K562 (cell line): ENCODE measurements around the gene SLC22A15. TPM values are rescaled to one million over a fixed set of nuclear protein-coding genes. Genes with fewer than 3 reads are reported as not detected.
A peak's percentile ranks its signal among the peaks of the same experiment; 100 is the strongest.

Experiments
- ATAC-seq: fragments of 200-7000 bp; cut with Tn5 transposase; 3 replicates; pipeline ENCODE4 v1.9.1; 2020; ENCODE audit warnings: moderate library complexity
- BruUV-seq: library from RNA; stranded (reverse); fragments of 400-500 nt; replicated peaks from 2 replicates; lab custom pipeline; 2021; lab: Mats Ljungman, UMichigan
- CTCF ChIA-PET: fragments of 300-600 bp; formaldehyde crosslinking; extraction: SDS; loops from one replicate; lab custom pipeline; 2021; ENCODE audit warnings: low intra/inter-chr PET ratio; lab: Yijun Ruan, JAX
- POLR2A ChIA-PET: fragments of 300-600, 350-650 bp; sonication (Branson Sonifier 250); formaldehyde crosslinking; extraction: SDS; loops from one replicate; lab custom pipeline; 2021; ENCODE audit warnings: antibody characterized with exemption, inconsistent platforms; lab: Yijun Ruan, JAX
- DNase-seq, 4 experiments: peaks; one replicate each; pipeline versions ENCODE4 v3.0.0 to v3.0.0-alpha.2; 2011 to 2018; ENCODE audit warnings: low spot score in 3 of 4, mixed read lengths in 3 of 4; ENCODE audit errors: extremely low read depth in 1 of 4
- FAIRE-seq: peaks from 2 replicates; lab custom pipeline; 2011; peaks lifted over from hg19 to GRCh38; lab: Jason Lieb, UNC
- H2AFZ ChIP-seq: 2 replicates; pipeline ENCODE4 v1.6.0; 2011; ENCODE audit warnings: low read depth, low read length, control low read depth, inconsistent platforms
- H3K27ac ChIP-seq: fragments of 200-600 bp; 3 replicates; pipeline ENCODE4 v1.8.0; 2011; ENCODE audit warnings: low read depth, mild to moderate bottlenecking, control low read depth, inconsistent platforms, low read length, moderate library complexity, mixed read lengths; ENCODE audit errors: extremely low read depth
- H3K27me3 ChIP-seq, 2 experiments: fragments of 300-600 bp in 1 of 2; 2 replicates in 1 of 2; 3 replicates in 1 of 2; pipeline versions ENCODE4 v1.6.0 to v1.8.0; 2011; ENCODE audit warnings: inconsistent platforms in 2 of 2, low read length in 2 of 2, mild to moderate bottlenecking in 1 of 2, mixed read lengths in 1 of 2, moderate library complexity in 1 of 2; ENCODE audit not compliant: control insufficient read depth in 2 of 2, insufficient read depth in 2 of 2
- H3K36me3 ChIP-seq: fragments of 300-600 bp; 3 replicates; pipeline ENCODE4 v1.8.0; 2011; ENCODE audit warnings: mild to moderate bottlenecking, low read length, inconsistent platforms; ENCODE audit not compliant: control insufficient read depth, insufficient read depth
- H3K4me1 ChIP-seq, 2 experiments: fragments of 200-600 bp in 1 of 2; replicated peaks in 1 of 2; 2 replicates in 1 of 2; 3 replicates in 1 of 2; pipeline versions ENCODE4 v1.5.1 to v1.8.0; 2011; ENCODE audit warnings: inconsistent platforms in 2 of 2, low read length in 2 of 2, mild to moderate bottlenecking in 1 of 2, mixed read lengths in 1 of 2, moderate library complexity in 1 of 2; ENCODE audit not compliant: control insufficient read depth in 2 of 2, insufficient read depth in 2 of 2
- H3K4me2 ChIP-seq: 2 replicates; pipeline ENCODE4 v1.6.1; 2011; ENCODE audit warnings: low read length, control low read depth, inconsistent platforms, mixed read lengths; ENCODE audit not compliant: insufficient read depth
- H3K4me3 ChIP-seq: fragments of 200-600 bp; sonication (generic), shearing (Covaris generic); 2 replicates; pipeline ENCODE4 v1.5.1; 2016; ENCODE audit warnings: control low read depth, inconsistent platforms
- H3K79me2 ChIP-seq: fragments of 200-600 bp; 3 replicates; pipeline ENCODE4 v1.8.0; 2011; ENCODE audit warnings: low read length, inconsistent platforms; ENCODE audit not compliant: control insufficient read depth, insufficient read depth
- H3K9ac ChIP-seq, 2 experiments: 2 replicates each; pipeline versions ENCODE4 v1.6.0 to v1.6.1; 2011; ENCODE audit warnings: low read depth in 2 of 2, low read length in 2 of 2, control low read depth in 1 of 2, inconsistent platforms in 1 of 2, mild to moderate bottlenecking in 1 of 2, mixed read lengths in 1 of 2; ENCODE audit not compliant: insufficient read depth in 1 of 2
- H3K9me1 ChIP-seq: one replicate; pipeline ENCODE4 v1.6.0; 2011; ENCODE audit warnings: inconsistent platforms, mild to moderate bottlenecking, low read length, moderate library complexity; ENCODE audit not compliant: control insufficient read depth, insufficient read depth
- H3K9me3 ChIP-seq: replicated peaks from 2 replicates; pipeline ENCODE4 v1.5.1; 2011; ENCODE audit warnings: low read depth, low read length, inconsistent platforms; ENCODE audit not compliant: control insufficient read depth, insufficient read depth
- H4K20me1 ChIP-seq: replicated peaks from 2 replicates; pipeline ENCODE4 v1.6.1; 2011; ENCODE audit warnings: low read length, inconsistent platforms, mixed read lengths; ENCODE audit not compliant: control insufficient read depth, insufficient read depth
- ADNP ChIP-seq: fragments of 200-800 bp; sonication (Bioruptor generic); IDR thresholded peaks from 2 replicates; pipeline ENCODE4 v1.6.1; 2016; ENCODE audit warnings: missing genetic modification characterization, missing compliant biosample characterization
- COPS2 ChIP-seq: fragments of 450-650 bp; conservative IDR thresholded peaks from 2 replicates; pipeline ENCODE4 v1.6.1; 2016; ENCODE audit warnings: mild to moderate bottlenecking, moderate library complexity
- DACH1 ChIP-seq: fragments of 450-650 bp; IDR thresholded peaks from 2 replicates; pipeline ENCODE4 v1.6.1; 2018; ENCODE audit not compliant: partially characterized antibody
- DMBX1 ChIP-seq: fragments of 250-450 bp; sonication (Bioruptor Pico); IDR thresholded peaks from 2 replicates; pipeline ENCODE4 v1.8.0; 2022; ENCODE audit warnings: inconsistent platforms, mild to moderate bottlenecking, moderate library complexity, borderline replicate concordance
- ELF1 ChIP-seq: fragments of 200-800 bp; sonication (Bioruptor generic); IDR thresholded peaks from 2 replicates; pipeline ENCODE4 v1.6.1; 2016; ENCODE audit warnings: missing genetic modification characterization, missing compliant biosample characterization
- FUS ChIP-seq: fragments of 200-400 bp; formaldehyde crosslinking; optimal IDR thresholded peaks from 2 replicates; pipeline ENCODE3; 2017; ENCODE audit warnings: low read depth, low read length
- MCM5 ChIP-seq: fragments of 450-650 bp; IDR thresholded peaks from 2 replicates; pipeline ENCODE4 v1.6.1; 2016; ENCODE audit warnings: low read depth
- NCOA2 ChIP-seq, 2 experiments: fragments of 450-650 bp; IDR thresholded peaks; 2 replicates each; pipeline ENCODE4 v1.6.1; 2018; ENCODE audit warnings: mild to moderate bottlenecking in 2 of 2, moderate library complexity in 1 of 2; ENCODE audit not compliant: partially characterized antibody in 2 of 2
- NFYB ChIP-seq: IDR thresholded peaks from 2 replicates; pipeline ENCODE4 v1.6.1; 2011; ENCODE audit warnings: mild to moderate bottlenecking, moderate library complexity; ENCODE audit not compliant: insufficient read length; ENCODE audit errors: extremely low read depth
- SETDB1 ChIP-seq: IDR thresholded peaks from one replicate; pipeline ENCODE4 v1.6.1; 2012; ENCODE audit warnings: low read length, control low read depth, inconsistent platforms
- SIRT6 ChIP-seq: IDR thresholded peaks from one replicate; pipeline ENCODE4 v1.6.1; 2012; ENCODE audit warnings: low read depth, mild to moderate bottlenecking, control low read depth, inconsistent platforms, low read length, moderate library complexity
- SMAD3 ChIP-seq: fragments of 450-650 bp; formaldehyde crosslinking; conservative IDR thresholded peaks from 2 replicates; pipeline ENCODE4 v1.4.0; 2020; ENCODE audit warnings: mild to moderate bottlenecking
- SRSF9 ChIP-seq: fragments of 200-400 bp; formaldehyde crosslinking; IDR thresholded peaks from 2 replicates; pipeline ENCODE4 v1.6.1; 2017; ENCODE audit warnings: low read depth, low read length, borderline replicate concordance
- STAT5A ChIP-seq: IDR thresholded peaks from 2 replicates; pipeline ENCODE4 v1.6.1; 2012; ENCODE audit warnings: low read length, inconsistent platforms, borderline replicate concordance
- WGBS: fragments of 100-300 bp; shearing (Covaris generic); methylation state at CpG from one replicate; pipeline ENCODE4 v1.1.6; 2016; ENCODE audit warnings: low coverage, mixed read lengths; ENCODE audit not compliant: insufficient coverage; ENCODE audit errors: missing lambda C conversion rate; 5-methylcytosine and 5-hydroxymethylcytosine counted together
- in situ Hi-C: fragments of 300-500 bp; cut with MboI; formaldehyde crosslinking; loops from 4 replicates; pipeline ENCODE4 v1.15.0; 2018; ENCODE audit warnings: inconsistent platforms, mixed read lengths
- intact Hi-C: fragments of 100-400 bp; cut with micrococcal nuclease; formaldehyde crosslinking; loops from 2 replicates; pipeline ENCODE4 v1.14.2; 2022
- polyA plus RNA-seq, 8 experiments: library from polyadenylated mRNA; depleted of rRNA in 4 of 8; stranded (reverse) in 5 of 8; unstranded in 3 of 8; fragments of >200 nt; fragmentation: Nextera tagmentation in 2 of 8; fragmentation: Illumina TruSeq in 1 of 8; extraction: Ambion mirVana in 2 of 8; extraction: Trizol in 1 of 8; gene quantifications; 2 replicates each; pipeline versions ENCODE4 v1.2.1 to v1.2.3, GENCODE V29; 2011 to 2014; ENCODE audit warnings: inconsistent platforms in 1 of 8, missing spikeins in 1 of 8
- total RNA-seq, 7 experiments: library from RNA; depleted of rRNA in 6 of 7; stranded (reverse); fragments of >200 nt in 6 of 7; fragmentation: Illumina TruSeq in 2 of 7; extraction: Trizol in 2 of 7; gene quantifications; 2 replicates each; pipeline versions ENCODE4 v1.2.1 to v1.2.3, GENCODE V29; 2011 to 2021; ENCODE audit warnings: low replicate concordance in 1 of 7
- TF ChIP-seq, protein P1 (sequence below): fragments of 450-650 bp; formaldehyde crosslinking; IDR thresholded peaks from 2 replicates; pipeline ENCODE4 v1.4.0; 2022; ENCODE audit warnings: missing genetic modification characterization
- TF ChIP-seq, protein P2 (sequence below), 3 experiments: fragments of 200-800 bp in 1 of 3; fragments of 250-450 bp in 1 of 3; fragments of 450-650 bp in 1 of 3; sonication (Bioruptor Pico) in 1 of 3; sonication (Bioruptor generic) in 1 of 3; formaldehyde crosslinking in 1 of 3; IDR thresholded peaks; 2 replicates each; pipeline versions ENCODE4 v1.6.1 to v1.8.0; 2016 to 2022; ENCODE audit warnings: mild to moderate bottlenecking in 2 of 3, missing genetic modification characterization in 2 of 3, missing compliant biosample characterization in 1 of 3, moderate library complexity in 1 of 3

The SLC22A15 gene
- total and polyA plus RNA-seq, 9 of the 15 experiments (the other 6 are each of a cell fraction or from before 2014, with no cell fraction given) = 0.24 to 2.7 (median 1.2) TPM

DNA sequence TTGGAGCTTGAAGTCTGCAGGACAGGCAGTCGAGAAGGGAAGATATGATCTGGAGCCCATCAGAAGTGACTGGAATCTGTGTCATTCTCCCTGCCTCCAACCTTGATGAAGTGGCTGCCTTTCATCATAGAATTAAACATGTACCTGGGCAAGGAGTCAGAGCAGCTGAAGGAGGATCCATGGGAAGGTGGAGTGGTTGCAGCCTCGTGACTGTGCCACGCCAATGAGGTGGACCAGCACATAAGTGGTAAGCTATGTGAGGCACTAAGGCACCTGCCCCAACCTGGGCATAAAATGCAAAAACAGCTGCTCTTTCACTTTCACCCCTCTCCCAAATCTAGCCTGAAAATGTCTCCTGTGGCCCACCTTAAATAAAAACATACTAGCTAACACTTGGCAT is 7.3 kb downstream of the SLC22A15 start:
- no peak for FAIRE-seq
- Histone ChIP-seq H3K79me2 (no peaks in the 10 kb centered on the region), H3K9ac (no peak overlapping the region), H3K9me3 (no peaks in the 10 kb centered on the region), H3K9me1 (no peaks in the 10 kb centered on the region)
- no peak for ATAC-seq
- 7% methylated on average over 3 of the region's 3 CpGs for WGBS
- TF ChIP-seq ADNP (tag) (no peak), SETDB1 (no peak), FUS (no peak), SIRT6 (no peak), MCM5 (no peak), DACH1 (no peak), NCOA2 (IDR thresholded peaks at IDR 0.05; ENCODE audit: partially characterized antibody in 2 of 2) (no peak), NFYB (no peak), SRSF9 (no peak), ELF1 (no peak), STAT5A (no peak), DMBX1 (CRISPR knock-in tag) (no peak), SMAD3 (CRISPR knock-in tag) (no peak), COPS2 (no peak)
- TF ChIP-seq, protein P1, sequence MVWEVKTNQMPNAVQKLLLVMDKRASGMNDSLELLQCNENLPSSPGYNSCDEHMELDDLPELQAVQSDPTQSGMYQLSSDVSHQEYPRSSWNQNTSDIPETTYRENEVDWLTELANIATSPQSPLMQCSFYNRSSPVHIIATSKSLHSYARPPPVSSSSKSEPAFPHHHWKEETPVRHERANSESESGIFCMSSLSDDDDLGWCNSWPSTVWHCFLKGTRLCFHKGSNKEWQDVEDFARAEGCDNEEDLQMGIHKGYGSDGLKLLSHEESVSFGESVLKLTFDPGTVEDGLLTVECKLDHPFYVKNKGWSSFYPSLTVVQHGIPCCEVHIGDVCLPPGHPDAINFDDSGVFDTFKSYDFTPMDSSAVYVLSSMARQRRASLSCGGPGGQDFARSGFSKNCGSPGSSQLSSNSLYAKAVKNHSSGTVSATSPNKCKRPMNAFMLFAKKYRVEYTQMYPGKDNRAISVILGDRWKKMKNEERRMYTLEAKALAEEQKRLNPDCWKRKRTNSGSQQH (CRISPR knock-in tag) = 0 out of 2 replicates have a peak, but pooled peaks have one; percentile 30
- TF ChIP-seq, protein P2, sequence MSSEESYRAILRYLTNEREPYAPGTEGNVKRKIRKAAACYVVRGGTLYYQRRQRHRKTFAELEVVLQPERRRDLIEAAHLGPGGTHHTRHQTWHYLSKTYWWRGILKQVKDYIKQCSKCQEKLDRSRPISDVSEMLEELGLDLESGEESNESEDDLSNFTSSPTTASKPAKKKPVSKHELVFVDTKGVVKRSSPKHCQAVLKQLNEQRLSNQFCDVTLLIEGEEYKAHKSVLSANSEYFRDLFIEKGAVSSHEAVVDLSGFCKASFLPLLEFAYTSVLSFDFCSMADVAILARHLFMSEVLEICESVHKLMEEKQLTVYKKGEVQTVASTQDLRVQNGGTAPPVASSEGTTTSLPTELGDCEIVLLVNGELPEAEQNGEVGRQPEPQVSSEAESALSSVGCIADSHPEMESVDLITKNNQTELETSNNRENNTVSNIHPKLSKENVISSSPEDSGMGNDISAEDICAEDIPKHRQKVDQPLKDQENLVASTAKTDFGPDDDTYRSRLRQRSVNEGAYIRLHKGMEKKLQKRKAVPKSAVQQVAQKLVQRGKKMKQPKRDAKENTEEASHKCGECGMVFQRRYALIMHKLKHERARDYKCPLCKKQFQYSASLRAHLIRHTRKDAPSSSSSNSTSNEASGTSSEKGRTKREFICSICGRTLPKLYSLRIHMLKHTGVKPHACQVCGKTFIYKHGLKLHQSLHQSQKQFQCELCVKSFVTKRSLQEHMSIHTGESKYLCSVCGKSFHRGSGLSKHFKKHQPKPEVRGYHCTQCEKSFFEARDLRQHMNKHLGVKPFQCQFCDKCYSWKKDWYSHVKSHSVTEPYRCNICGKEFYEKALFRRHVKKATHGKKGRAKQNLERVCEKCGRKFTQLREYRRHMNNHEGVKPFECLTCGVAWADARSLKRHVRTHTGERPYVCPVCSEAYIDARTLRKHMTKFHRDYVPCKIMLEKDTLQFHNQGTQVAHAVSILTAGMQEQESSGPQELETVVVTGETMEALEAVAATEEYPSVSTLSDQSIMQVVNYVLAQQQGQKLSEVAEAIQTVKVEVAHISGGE (CRISPR knock-in tag; IDR thresholded peaks at IDR 0.05) = 0 out of 6 replicates have a peak, but pooled peaks of 1 of the 3 experiments have one; percentile 54
- TF ChIP-seq, all 486 proteins: peak for 2
- in situ Hi-C loops (loop anchor here (5.0 kb wide), 2 partner anchors 176 to 376 kb away; no protein-coding TSS in a partner anchor), intact Hi-C loops (loop anchor here (10.0 kb wide), 1 partner anchor 99 kb away; no protein-coding TSS in a partner anchor)
- no peak for DNase-seq
- Histone ChIP-seq H3K4me2 (no peak overlapping the region), H3K36me3 (no peaks in the 10 kb centered on the region), H2AFZ (no peak overlapping the region), H3K4me3 (no peak overlapping the region), H4K20me1 (no peaks in the 10 kb centered on the region), H3K27ac (no peak overlapping the region), H3K4me1 (no peaks in the 10 kb centered on the region), H3K27me3 (no peaks in the 10 kb centered on the region)
- CTCF ChIA-PET = no interaction called here
- BruUV-seq = no TSS peak
- POLR2A ChIA-PET = no interaction called here
